GM12872 (cell line): ENCODE data around the gene LGMN.

ENCODE experiments used
- CTCF ChIP-seq: IDR thresholded peaks from 3 replicates; pipeline ENCODE4 v1.5.1; 2011; ENCODE audit warnings: low read depth, mild to moderate bottlenecking, low read length, moderate library complexity; ENCODE audit not compliant: insufficient read depth

The LGMN gene

DNA sequence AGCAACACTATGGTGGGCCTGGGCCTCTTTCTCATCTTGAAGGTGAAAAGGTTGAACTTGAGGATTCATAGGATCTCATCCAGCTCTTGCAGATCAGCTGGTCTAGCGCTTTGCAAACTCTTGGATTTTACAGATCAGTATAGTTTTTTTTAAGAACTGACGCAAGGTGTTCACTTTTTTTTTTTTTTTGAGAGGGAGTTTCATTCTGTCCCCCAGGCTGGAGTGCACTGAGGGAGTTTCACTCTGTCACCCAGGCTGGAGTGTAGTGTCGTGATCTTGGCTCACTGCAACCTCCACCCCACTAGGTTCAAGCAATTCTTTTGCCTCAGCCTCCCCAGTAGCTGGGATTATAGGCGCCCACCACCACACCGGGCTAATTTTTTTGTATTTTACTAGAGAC, 20.4 kb upstream of the LGMN start:
- no peak for TF ChIP-seq CTCF

- no peak for TF ChIP-seq CTCF
Observed at GRCh38 chr14:92760524-92760805, 12.0 kb upstream of the LGMN start.

DNA sequence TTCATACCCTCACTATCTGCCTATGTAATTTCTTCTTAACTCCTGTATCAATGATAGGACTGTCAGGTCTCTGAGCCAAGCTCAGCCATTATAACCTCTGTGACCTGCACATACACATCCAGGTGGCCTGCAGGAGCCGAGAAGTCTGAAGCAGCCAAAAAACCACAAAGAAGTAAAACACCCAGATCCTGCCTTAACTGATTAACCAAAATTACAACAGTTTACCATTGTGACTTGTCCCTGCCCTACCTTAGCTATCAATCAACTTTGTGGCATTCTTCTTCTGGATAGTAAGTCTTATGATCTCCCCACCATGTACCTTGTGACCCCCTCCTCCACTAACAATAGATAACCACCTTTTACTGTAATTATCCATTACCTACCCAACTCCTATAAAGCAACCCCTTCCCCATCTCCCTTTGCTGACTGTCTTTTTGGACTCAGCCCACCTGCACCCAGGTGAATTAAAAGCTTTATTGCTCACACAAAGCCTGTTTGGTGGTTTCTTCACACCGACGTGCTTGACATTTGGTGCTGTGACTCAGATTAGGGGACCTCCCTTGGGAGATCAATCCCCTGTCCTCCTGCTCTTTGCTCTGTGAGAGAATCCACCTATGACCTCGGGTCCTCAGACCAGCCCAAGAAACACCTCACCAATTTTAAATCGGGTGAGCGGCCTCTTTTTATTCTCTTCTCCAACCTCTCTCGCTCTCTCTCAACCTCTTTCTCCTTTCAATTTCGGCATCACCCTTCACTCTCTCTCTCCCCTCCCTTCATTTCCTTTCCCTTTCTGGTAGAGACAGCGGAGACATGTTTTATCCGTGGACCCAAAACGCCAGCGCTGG, 11.5 kb upstream of the LGMN start:
- no peak for TF ChIP-seq CTCF

DNA sequence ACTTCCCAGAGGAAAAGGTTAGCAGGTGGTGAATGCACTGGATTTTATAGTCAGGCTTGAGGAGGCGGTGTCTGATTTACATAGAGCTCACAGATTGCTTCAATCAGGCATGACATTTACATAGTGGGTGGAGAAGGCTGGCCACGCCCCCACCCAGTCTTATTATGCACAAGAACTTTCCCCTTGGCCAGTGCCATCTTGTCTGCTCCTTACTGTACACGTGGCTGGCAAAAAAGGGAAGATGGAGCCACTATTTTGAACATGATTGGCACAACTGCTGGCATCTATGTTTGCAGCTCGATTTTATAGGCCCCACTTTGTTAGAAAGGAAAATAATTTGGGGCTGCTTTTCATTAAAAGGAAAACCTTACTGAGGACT, 10.9 kb upstream of the LGMN start:
- TF ChIP-seq CTCF = no peak

- TF ChIP-seq CTCF = no peak
Observed at GRCh38 chr14:92756446-92756845, 8.0 kb upstream of the LGMN start.

DNA sequence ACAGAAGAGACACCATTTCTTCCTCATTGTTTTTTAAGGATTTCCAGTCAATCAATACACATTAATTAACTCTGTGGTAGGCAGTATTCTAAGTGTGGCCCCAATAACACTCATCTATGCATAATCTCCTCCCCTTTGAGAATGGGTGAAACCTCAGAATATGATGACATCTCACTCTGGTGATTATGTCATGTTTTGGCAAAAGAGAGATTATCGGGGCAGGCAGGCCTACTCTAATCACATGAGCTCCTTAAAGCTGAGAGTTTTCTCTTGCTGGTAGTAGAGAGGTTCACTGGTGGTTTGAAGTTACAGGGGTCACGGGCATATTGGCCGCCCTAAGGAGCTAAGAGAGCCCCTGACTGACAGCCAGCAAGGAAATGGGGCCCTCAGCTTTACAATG, 7.1 kb upstream of the LGMN start:
- TF ChIP-seq CTCF = no peak

GRCh38 chr14:92754966-92755365, 6.5 kb upstream of the LGMN start:
- TF ChIP-seq CTCF = no peak
